Lung (tissue), 12 donors: ENCODE results near the gene NMB. TPM values are rescaled to one million over a fixed set of nuclear protein-coding genes. Genes with fewer than 3 reads are reported as not detected.
A peak's percentile ranks its signal among the peaks of the same experiment; 100 is the strongest.

Experiments
- ATAC-seq: fragments of 200-7000 bp; cut with Tn5 transposase; one replicate; pipeline ENCODE4 v1.9.1; 2020; ENCODE audit warnings: moderate number of reproducible peaks; ENCODE audit not compliant: insufficient read depth, low FRiP score
- DNase-seq, 3 donors: peaks; one replicate each; pipeline ENCODE4 v3.0.0-alpha.2; 2013 to 2017
- H3K27ac ChIP-seq, 2 donors: one replicate each; pipeline ENCODE4 v1.5.1; 2013; ENCODE audit warnings: mild to moderate bottlenecking in 2 of 2, moderate library complexity in 2 of 2, control low read depth in 1 of 2, inconsistent platforms in 1 of 2, low read depth in 1 of 2, low read length in 1 of 2
- H3K27me3 ChIP-seq, 3 donors: one replicate each; pipeline ENCODE4 v1.5.1; 2013; ENCODE audit warnings: low read length in 2 of 3; ENCODE audit not compliant: control insufficient read depth in 3 of 3, insufficient read depth in 3 of 3
- H3K36me3 ChIP-seq, 4 donors: one replicate each; pipeline ENCODE4 v1.5.1; 2013; ENCODE audit warnings: low read length in 4 of 4, mild to moderate bottlenecking in 1 of 4, moderate library complexity in 1 of 4; ENCODE audit not compliant: control insufficient read depth in 4 of 4, insufficient read depth in 4 of 4
- H3K4me1 ChIP-seq, 5 donors: one replicate each; pipeline ENCODE4 v1.5.1; 2013; ENCODE audit warnings: low read length in 5 of 5, mild to moderate bottlenecking in 2 of 5, moderate library complexity in 1 of 5; ENCODE audit not compliant: control insufficient read depth in 5 of 5, insufficient read depth in 5 of 5
- H3K4me3 ChIP-seq: one replicate; pipeline ENCODE4 v1.5.1; 2013; ENCODE audit warnings: mild to moderate bottlenecking, control low read depth, moderate library complexity
- H3K9ac ChIP-seq, 2 donors: one replicate each; pipeline ENCODE4 v1.5.1; 2013; ENCODE audit warnings: low read length in 2 of 2, control low read depth in 1 of 2; ENCODE audit not compliant: insufficient read depth in 1 of 2
- H3K9me3 ChIP-seq, 4 donors: one replicate each; pipeline ENCODE4 v1.5.1; 2013; ENCODE audit warnings: low read length in 3 of 4, mild to moderate bottlenecking in 1 of 4, moderate library complexity in 1 of 4; ENCODE audit not compliant: control insufficient read depth in 4 of 4, insufficient read depth in 3 of 4
- WGBS, 2 donors: extraction: QIAGEN DNeasy Blood & Tissue Kit; methylation state at CpG; one replicate each; pipeline ENCODE4 v1.1.7; 2013; 5-methylcytosine and 5-hydroxymethylcytosine counted together
- polyA plus RNA-seq, 2 donors: library from polyadenylated mRNA; stranded (reverse); fragments of 200-250 nt; gene quantifications; one replicate each; pipeline ENCODE4 v1.2.1, GENCODE V29; 2013
- total RNA-seq, 2 donors: library from RNA; depleted of rRNA in 1 of 2; stranded (reverse); fragments of >200 nt in 1 of 2; gene quantifications; one replicate each; pipeline ENCODE4 v1.2.1, GENCODE V29; 2014 to 2021
- TF ChIP-seq, protein P1 (sequence below): IDR thresholded peaks from 2 replicates; pipeline ENCODE4 v1.5.1; 2012; ENCODE audit warnings: mild to moderate bottlenecking; ENCODE audit errors: control extremely low read depth, extremely low read depth
- donor health status: control.
- donor health status: control.
- donor health status: Bipolar disorder and iron deficiency.
- donor health status: healthy.
- donor health status: DM: yes; HTN: yes; CAD: no.

The NMB gene
- total and polyA plus RNA-seq, 4 donors: 2.6 to 9.3 (median 5.6) TPM

GRCh38 chr15:84668221-84668982, 10.4 kb upstream of the NMB start:
- H3K36me3 ChIP-seq: peaks cover 12 to 33% (median 17%) of the 10 kb centered on the region in 4 donors
- H3K27ac ChIP-seq: no peak overlapping the region
- H3K4me1 ChIP-seq: peaks cover 0 to 4% (median under 1%) of the 10 kb centered on the region in 5 donors
- H3K9ac ChIP-seq: no peak overlapping the region
- TF ChIP-seq, protein P1, sequence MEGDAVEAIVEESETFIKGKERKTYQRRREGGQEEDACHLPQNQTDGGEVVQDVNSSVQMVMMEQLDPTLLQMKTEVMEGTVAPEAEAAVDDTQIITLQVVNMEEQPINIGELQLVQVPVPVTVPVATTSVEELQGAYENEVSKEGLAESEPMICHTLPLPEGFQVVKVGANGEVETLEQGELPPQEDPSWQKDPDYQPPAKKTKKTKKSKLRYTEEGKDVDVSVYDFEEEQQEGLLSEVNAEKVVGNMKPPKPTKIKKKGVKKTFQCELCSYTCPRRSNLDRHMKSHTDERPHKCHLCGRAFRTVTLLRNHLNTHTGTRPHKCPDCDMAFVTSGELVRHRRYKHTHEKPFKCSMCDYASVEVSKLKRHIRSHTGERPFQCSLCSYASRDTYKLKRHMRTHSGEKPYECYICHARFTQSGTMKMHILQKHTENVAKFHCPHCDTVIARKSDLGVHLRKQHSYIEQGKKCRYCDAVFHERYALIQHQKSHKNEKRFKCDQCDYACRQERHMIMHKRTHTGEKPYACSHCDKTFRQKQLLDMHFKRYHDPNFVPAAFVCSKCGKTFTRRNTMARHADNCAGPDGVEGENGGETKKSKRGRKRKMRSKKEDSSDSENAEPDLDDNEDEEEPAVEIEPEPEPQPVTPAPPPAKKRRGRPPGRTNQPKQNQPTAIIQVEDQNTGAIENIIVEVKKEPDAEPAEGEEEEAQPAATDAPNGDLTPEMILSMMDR: no peak
- WGBS, 2 donors: 97 to 99% methylated on average over 3 of the region's 3 CpGs
- H3K4me3 ChIP-seq: no peak overlapping the region
- H3K27me3 ChIP-seq: no peaks in the 10 kb centered on the region
- DNase-seq (peak in 2 of 3 donors; percentile 22 to 24), ATAC-seq (no peak)
- no peaks in the 10 kb centered on the region for H3K9me3 ChIP-seq

- Histone ChIP-seq H3K4me1 (peaks cover 0 to 7% (median 0%) of the 10 kb centered on the region in 5 donors), H3K4me3 (no peak overlapping the region), H3K36me3 (peaks cover 9 to 32% (median 17%) of the 10 kb centered on the region in 4 donors), H3K27ac (no peak overlapping the region), H3K9ac (no peak overlapping the region), H3K9me3 (no peaks in the 10 kb centered on the region), H3K27me3 (no peaks in the 10 kb centered on the region)
- TF ChIP-seq, protein P1: no peak
- DNase-seq: no peak
- WGBS, 2 donors: 86 to 94% methylated on average over 2 of the region's 2 CpGs
- ATAC-seq: no peak
Measured at GRCh38 chr15:84666373-84666772, 8.4 kb upstream of the NMB start.

- peaks cover 0 to 6% (median 5%) of the 10 kb centered on the region in 4 donors for H3K36me3 ChIP-seq
- H3K4me3 ChIP-seq: no peak overlapping the region
- H3K9me3 ChIP-seq: no peaks in the 10 kb centered on the region
- no peak overlapping the region for H3K27ac ChIP-seq
- no peak for DNase-seq
- no peaks in the 10 kb centered on the region for H3K27me3 ChIP-seq
- ATAC-seq: no peak
- peaks cover 0 to 12% (median 3%) of the 10 kb centered on the region in 5 donors for H3K4me1 ChIP-seq
- WGBS, 2 donors: 96 to 97% methylated on average over 10 of the region's 10 CpGs
- H3K9ac ChIP-seq: no peak overlapping the region
- TF ChIP-seq, protein P1: no peak
Measured at GRCh38 chr15:84661001-84661400, 3.0 kb upstream of the NMB start.
